IMR-90 (cell line): Measurements from ENCODE around the gene CD80. TPM values are rescaled to one million over a fixed set of nuclear protein-coding genes. Genes with fewer than 3 reads are reported as not detected.
A peak's percentile ranks its signal among the peaks of the same experiment; 100 is the strongest.

Experiments used
- ATAC-seq: fragments of 200-7000 bp; cut with Tn5 transposase; 2 replicates; pipeline ENCODE4 v1.9.1; 2020; ENCODE audit warnings: low read depth, mild to moderate bottlenecking, moderate library complexity
- BruUV-seq: library from RNA; stranded (reverse); fragments of 400-500 nt; replicated peaks from 2 replicates; lab custom pipeline; 2021; lab: Mats Ljungman, UMichigan
- CTCF ChIA-PET: fragments of 300-600 bp; formaldehyde crosslinking; extraction: SDS; loops from one replicate; lab custom pipeline; 2021; ENCODE audit warnings: antibody characterized with exemption; lab: Yijun Ruan, JAX
- POLR2A ChIA-PET: fragments of 300-600 bp; sonication (Branson Sonifier 250); formaldehyde crosslinking; loops from one replicate; lab custom pipeline; 2022; ENCODE audit warnings: antibody characterized with exemption; ENCODE audit not compliant: unreplicated experiment; lab: Charles Lee
- DNase-seq: peaks from one replicate; pipeline ENCODE4 v3.0.0; 2013
- H2AFZ ChIP-seq: replicated peaks from 2 replicates; pipeline ENCODE3; 2013; ENCODE audit warnings: low read length, mild to moderate bottlenecking; ENCODE audit not compliant: poor library complexity
- H2AK5ac ChIP-seq: 2 replicates; pipeline ENCODE4 v1.6.1; 2013; ENCODE audit warnings: low read depth, low read length, inconsistent platforms
- H2AK9ac ChIP-seq: replicated peaks from 2 replicates; pipeline ENCODE3; 2013; ENCODE audit warnings: mild to moderate bottlenecking, low read depth, low read length, moderate library complexity; ENCODE audit not compliant: poor library complexity
- H2BK120ac ChIP-seq: 2 replicates; pipeline ENCODE4 v1.6.1; 2013; ENCODE audit warnings: low read depth, low read length, inconsistent platforms
- H2BK15ac ChIP-seq: 3 replicates; pipeline ENCODE4 v1.6.1; 2013; ENCODE audit warnings: low read depth, low read length, inconsistent platforms
- H2BK20ac ChIP-seq: 2 replicates; pipeline ENCODE4 v1.6.1; 2013; ENCODE audit warnings: low read depth, mild to moderate bottlenecking, inconsistent platforms, low read length, moderate library complexity
- H2BK5ac ChIP-seq: 2 replicates; pipeline ENCODE4 v1.6.1; 2013; ENCODE audit warnings: mild to moderate bottlenecking, low read depth, low read length, inconsistent platforms; ENCODE audit not compliant: poor library complexity, severe bottlenecking
- H3K14ac ChIP-seq: replicated peaks from 2 replicates; pipeline ENCODE4 v1.6.1; 2013; ENCODE audit warnings: low read depth, low read length, inconsistent platforms
- H3K18ac ChIP-seq: 2 replicates; pipeline ENCODE4 v1.6.1; 2013; ENCODE audit warnings: low read depth, low read length, control low read depth
- H3K23ac ChIP-seq: 2 replicates; pipeline ENCODE4 v1.6.1; 2013; ENCODE audit warnings: low read depth, low read length, inconsistent platforms
- H3K27ac ChIP-seq: 2 replicates; pipeline ENCODE4 v1.5.1; 2013; ENCODE audit warnings: mild to moderate bottlenecking, control low read depth, low read length; ENCODE audit not compliant: insufficient read depth
- H3K27me3 ChIP-seq: 2 replicates; pipeline ENCODE4 v1.6.1; 2013; ENCODE audit warnings: low read length; ENCODE audit not compliant: control insufficient read depth, insufficient read depth
- H3K36me3 ChIP-seq: 2 replicates; pipeline ENCODE4 v1.6.1; 2013; ENCODE audit warnings: low read length, mixed read lengths; ENCODE audit not compliant: control insufficient read depth, insufficient read depth
- H3K4ac ChIP-seq: 2 replicates; pipeline ENCODE4 v1.6.1; 2013; ENCODE audit warnings: low read depth, low read length, inconsistent platforms
- H3K4me1 ChIP-seq: 2 replicates; pipeline ENCODE4 v1.6.1; 2013; ENCODE audit warnings: low read length, mixed read lengths; ENCODE audit not compliant: control insufficient read depth, insufficient read depth
- H3K4me2 ChIP-seq: 2 replicates; pipeline ENCODE4 v1.6.1; 2013; ENCODE audit warnings: low read depth, mild to moderate bottlenecking, control low read depth, low read length, moderate library complexity
- H3K4me3 ChIP-seq: 2 replicates; pipeline ENCODE4 v1.5.1; 2013; ENCODE audit warnings: low read depth, mild to moderate bottlenecking, control low read depth, low read length, moderate library complexity; ENCODE audit not compliant: insufficient read depth
- H3K56ac ChIP-seq: 2 replicates; pipeline ENCODE4 v1.6.1; 2013; ENCODE audit warnings: low read length, inconsistent platforms; ENCODE audit not compliant: insufficient read depth; ENCODE audit errors: extremely low read depth
- H3K79me1 ChIP-seq, 2 experiments: 2 replicates each; pipeline ENCODE4 v1.6.1; 2013; ENCODE audit warnings: low read length in 2 of 2, inconsistent platforms in 1 of 2, low read depth in 1 of 2
- H3K9ac ChIP-seq: 2 replicates; pipeline ENCODE4 v1.6.1; 2013; ENCODE audit warnings: low read depth, low read length, control low read depth
- H3K9me1 ChIP-seq: 2 replicates; pipeline ENCODE4 v1.6.1; 2013; ENCODE audit warnings: low read length, inconsistent platforms; ENCODE audit not compliant: insufficient read depth
- H3K9me3 ChIP-seq: 2 replicates; pipeline ENCODE4 v1.6.1; 2013; ENCODE audit warnings: low read length; ENCODE audit not compliant: control insufficient read depth, insufficient read depth
- H4K20me1 ChIP-seq: 2 replicates; pipeline ENCODE4 v1.6.1; 2013; ENCODE audit warnings: low read length, inconsistent platforms; ENCODE audit not compliant: insufficient read depth
- H4K5ac ChIP-seq: 2 replicates; pipeline ENCODE4 v1.6.1; 2013; ENCODE audit warnings: mild to moderate bottlenecking, low read depth, low read length, control low read depth
- H4K8ac ChIP-seq, 2 experiments: 2 replicates each; pipeline ENCODE4 v1.6.1; 2013; ENCODE audit warnings: low read depth in 2 of 2, low read length in 2 of 2, control low read depth in 1 of 2, inconsistent platforms in 1 of 2
- H4K91ac ChIP-seq: 2 replicates; pipeline ENCODE4 v1.6.1; 2013; ENCODE audit warnings: low read depth, low read length, inconsistent platforms; ENCODE audit not compliant: insufficient read depth
- FOS ChIP-seq: fragments of 150-350 bp; IDR thresholded peaks from 2 replicates; pipeline ENCODE4 v1.6.1; 2016; ENCODE audit warnings: low read depth, low read length
- MAFK ChIP-seq: IDR thresholded peaks from 2 replicates; pipeline ENCODE4 v1.6.1; 2012; ENCODE audit warnings: low read depth, low read length, improper control_type of control experiment
- MAZ ChIP-seq: IDR thresholded peaks from 2 replicates; pipeline ENCODE4 v1.6.1; 2012; ENCODE audit warnings: low read depth, mild to moderate bottlenecking, low read length, improper control_type of control experiment, moderate library complexity, borderline replicate concordance
- MXI1 ChIP-seq: IDR thresholded peaks from 2 replicates; pipeline ENCODE4 v1.6.1; 2012; ENCODE audit warnings: low read depth, mild to moderate bottlenecking, low read length, moderate library complexity, borderline replicate concordance
- NFE2L2 ChIP-seq: fragments of 150-350 bp; IDR thresholded peaks from 2 replicates; pipeline ENCODE4 v1.6.1; 2016; ENCODE audit warnings: low read depth, mild to moderate bottlenecking, low read length
- RAD21 ChIP-seq: IDR thresholded peaks from 2 replicates; pipeline ENCODE4 v1.6.1; 2012; ENCODE audit warnings: low read length, improper control_type of control experiment
- RFX5 ChIP-seq: IDR thresholded peaks from 2 replicates; pipeline ENCODE4 v1.8.0; 2012; ENCODE audit warnings: low read depth, mild to moderate bottlenecking, low read length, moderate library complexity
- WGBS, 2 experiments: methylation state at CpG; one replicate each; pipeline versions ENCODE4 v1.1.5 to v1.1.7; 2013; ENCODE audit warnings: missing lambda C conversion rate in 2 of 2; ENCODE audit not compliant: insufficient read length in 1 of 2; ENCODE audit errors: extremely low coverage in 2 of 2; 5-methylcytosine and 5-hydroxymethylcytosine counted together
- dilution Hi-C: fragments of 300-500 bp; cut with HindIII; formaldehyde crosslinking; loops from one replicate; pipeline ENCODE4 v1.14.3; 2018; ENCODE audit warnings: low sequenced_read_pairs; ENCODE audit not compliant: unreplicated experiment
- in situ Hi-C: fragments of 300-500 bp; cut with MboI; formaldehyde crosslinking; loops from 3 replicates; pipeline ENCODE4 v1.14.3; 2019; ENCODE audit warnings: low sequenced_read_pairs, inconsistent platforms, mixed read lengths
- intact Hi-C: fragments of 100-400 bp; cut with micrococcal nuclease; formaldehyde crosslinking; loops from 2 replicates; pipeline ENCODE4 v1.10.0; 2022
- polyA plus RNA-seq, 3 experiments: library from polyadenylated mRNA; depleted of rRNA; stranded (reverse); fragments of >200 nt; gene quantifications; 2 replicates each; pipeline ENCODE4 v1.2.3, GENCODE V29; 2012; ENCODE audit warnings: low replicate concordance in 1 of 3
- total RNA-seq: library from RNA; depleted of rRNA; stranded (reverse); fragments of >200 nt; gene quantifications from 2 replicates; pipeline ENCODE4 v1.2.3, GENCODE V29; 2012
- TF ChIP-seq, protein P1 (sequence below): fragments of 150-350 bp; IDR thresholded peaks from 2 replicates; pipeline ENCODE4 v1.6.1; 2017; ENCODE audit warnings: mild to moderate bottlenecking, antibody characterized with exemption, low read length, low read depth
- TF ChIP-seq, protein P2 (sequence below): conservative IDR thresholded peaks from 2 replicates; pipeline ENCODE4 v1.5.1; 2012; ENCODE audit warnings: mild to moderate bottlenecking, low read depth, low read length, improper control_type of control experiment
- TF ChIP-seq, protein P3 (sequence below): fragments of 150-350 bp; IDR thresholded peaks from 2 replicates; pipeline ENCODE4 v1.6.1; 2016; ENCODE audit warnings: low read depth, mild to moderate bottlenecking, low read length, moderate library complexity, borderline replicate concordance

Gene CD80
- total and polyA plus RNA-seq, 2 of the 4 experiments (the other 2 are of a cell fraction), result not detected

DNA sequence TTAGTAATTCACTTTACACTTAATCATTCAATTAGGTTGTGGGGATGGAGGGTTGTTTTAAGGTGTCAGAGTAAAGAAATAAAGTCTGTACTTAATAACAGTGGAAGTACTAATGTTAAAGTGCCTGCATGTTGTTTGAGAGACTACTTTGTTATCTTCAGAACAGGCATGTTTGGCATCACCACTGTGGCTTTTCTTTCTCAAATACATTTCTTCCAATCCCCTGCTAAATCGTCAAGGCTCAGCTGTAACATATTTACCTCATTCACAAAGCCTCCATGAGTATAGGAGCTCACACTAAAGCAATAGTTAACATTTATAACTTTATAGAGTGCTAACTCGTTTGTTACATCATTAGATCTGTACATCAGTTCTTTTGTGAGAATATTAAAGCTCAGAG, 58.5 kb downstream of the CD80 start:
- WGBS, 2 experiments, result no CpG with 5 or more reads among the region's 2 CpGs
- CTCF ChIA-PET, result no interaction called here
- POLR2A ChIA-PET, result no interaction called here

More for the DNA sequence above, 58.5 kb downstream of the CD80 start:
- peaks cover 12% of the 10 kb centered on the region for H3K36me3 ChIP-seq
- H4K8ac ChIP-seq, result no peak overlapping the region
- H2BK5ac ChIP-seq, result no peak overlapping the region
- no peak overlapping the region for H2AFZ ChIP-seq
- H2AK5ac ChIP-seq, result no peak overlapping the region
- no peak overlapping the region for H3K56ac ChIP-seq
- in situ Hi-C loops (loop anchor here (25.0 kb wide), 1 partner anchor 186 kb away; the partner anchor contains the start of gene COX17), intact Hi-C loops (no loop called here), dilution Hi-C loops (no loop called here)
- H3K14ac ChIP-seq, result no peak overlapping the region
- no peak overlapping the region for H3K9ac ChIP-seq
- no peak overlapping the region for H3K18ac ChIP-seq
- TF ChIP-seq FOS (no peak), NFE2L2 (no peak), MAZ (no peak), MAFK (no peak), RFX5 (no peak), RAD21 (no peak), MXI1 (no peak)
- TF ChIP-seq, protein P1, sequence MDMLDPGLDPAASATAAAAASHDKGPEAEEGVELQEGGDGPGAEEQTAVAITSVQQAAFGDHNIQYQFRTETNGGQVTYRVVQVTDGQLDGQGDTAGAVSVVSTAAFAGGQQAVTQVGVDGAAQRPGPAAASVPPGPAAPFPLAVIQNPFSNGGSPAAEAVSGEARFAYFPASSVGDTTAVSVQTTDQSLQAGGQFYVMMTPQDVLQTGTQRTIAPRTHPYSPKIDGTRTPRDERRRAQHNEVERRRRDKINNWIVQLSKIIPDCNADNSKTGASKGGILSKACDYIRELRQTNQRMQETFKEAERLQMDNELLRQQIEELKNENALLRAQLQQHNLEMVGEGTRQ, result no peak
- TF ChIP-seq, protein P2, sequence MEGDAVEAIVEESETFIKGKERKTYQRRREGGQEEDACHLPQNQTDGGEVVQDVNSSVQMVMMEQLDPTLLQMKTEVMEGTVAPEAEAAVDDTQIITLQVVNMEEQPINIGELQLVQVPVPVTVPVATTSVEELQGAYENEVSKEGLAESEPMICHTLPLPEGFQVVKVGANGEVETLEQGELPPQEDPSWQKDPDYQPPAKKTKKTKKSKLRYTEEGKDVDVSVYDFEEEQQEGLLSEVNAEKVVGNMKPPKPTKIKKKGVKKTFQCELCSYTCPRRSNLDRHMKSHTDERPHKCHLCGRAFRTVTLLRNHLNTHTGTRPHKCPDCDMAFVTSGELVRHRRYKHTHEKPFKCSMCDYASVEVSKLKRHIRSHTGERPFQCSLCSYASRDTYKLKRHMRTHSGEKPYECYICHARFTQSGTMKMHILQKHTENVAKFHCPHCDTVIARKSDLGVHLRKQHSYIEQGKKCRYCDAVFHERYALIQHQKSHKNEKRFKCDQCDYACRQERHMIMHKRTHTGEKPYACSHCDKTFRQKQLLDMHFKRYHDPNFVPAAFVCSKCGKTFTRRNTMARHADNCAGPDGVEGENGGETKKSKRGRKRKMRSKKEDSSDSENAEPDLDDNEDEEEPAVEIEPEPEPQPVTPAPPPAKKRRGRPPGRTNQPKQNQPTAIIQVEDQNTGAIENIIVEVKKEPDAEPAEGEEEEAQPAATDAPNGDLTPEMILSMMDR, result no peak
- TF ChIP-seq, protein P3, sequence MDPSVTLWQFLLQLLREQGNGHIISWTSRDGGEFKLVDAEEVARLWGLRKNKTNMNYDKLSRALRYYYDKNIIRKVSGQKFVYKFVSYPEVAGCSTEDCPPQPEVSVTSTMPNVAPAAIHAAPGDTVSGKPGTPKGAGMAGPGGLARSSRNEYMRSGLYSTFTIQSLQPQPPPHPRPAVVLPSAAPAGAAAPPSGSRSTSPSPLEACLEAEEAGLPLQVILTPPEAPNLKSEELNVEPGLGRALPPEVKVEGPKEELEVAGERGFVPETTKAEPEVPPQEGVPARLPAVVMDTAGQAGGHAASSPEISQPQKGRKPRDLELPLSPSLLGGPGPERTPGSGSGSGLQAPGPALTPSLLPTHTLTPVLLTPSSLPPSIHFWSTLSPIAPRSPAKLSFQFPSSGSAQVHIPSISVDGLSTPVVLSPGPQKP, result no peak
- H3K27ac ChIP-seq, result no peak overlapping the region
- no peak overlapping the region for H3K4ac ChIP-seq
- H3K9me3 ChIP-seq, result no peaks in the 10 kb centered on the region
- H2BK15ac ChIP-seq, result no peak overlapping the region
- no peaks in the 10 kb centered on the region for H4K20me1 ChIP-seq
- no peaks in the 10 kb centered on the region for H3K9me1 ChIP-seq
- H3K4me2 ChIP-seq, result peak overlapping the region; percentile 33
- H3K4me1 ChIP-seq, result peaks cover 5% of the 10 kb centered on the region; the same call in 1 of the 2 replicates
- no peak overlapping the region for H2BK120ac ChIP-seq
- no peak overlapping the region for H4K91ac ChIP-seq
- peak overlapping the region; percentile 7; the same call in 1 of the 2 replicates for H3K23ac ChIP-seq
- DNase-seq (peak; percentile 4), ATAC-seq (no peak)
- no peak overlapping the region for H3K4me3 ChIP-seq
- no peak overlapping the region for H2AK9ac ChIP-seq
- H4K5ac ChIP-seq, result no peak overlapping the region
- BruUV-seq, result no TSS peak
- H2BK20ac ChIP-seq, result no peak overlapping the region
- H3K27me3 ChIP-seq, result no peaks in the 10 kb centered on the region
- peaks cover 18 to 44% of the 10 kb centered on the region in 2 experiments for H3K79me1 ChIP-seq
